Osteoblast (primary cell): ENCODE data around the gene DICER1. TPM values are rescaled to one million over a fixed set of nuclear protein-coding genes. Genes with fewer than 3 reads are reported as not detected.

Source experiments
- DNase-seq: peaks from one replicate; pipeline ENCODE4 v3.0.0; 2011; ENCODE audit warnings: low spot score, mixed read lengths; ENCODE audit not compliant: insufficient read length; ENCODE audit errors: missing footprints
- H2AFZ ChIP-seq: 2 replicates; pipeline ENCODE4 v1.6.0; 2011; ENCODE audit warnings: mild to moderate bottlenecking, low read length
- H3K27ac ChIP-seq: 2 replicates; pipeline ENCODE4 v1.5.1; 2011; ENCODE audit warnings: mild to moderate bottlenecking, low read depth, low read length, moderate library complexity
- H3K27me3 ChIP-seq: 2 replicates; pipeline ENCODE4 v1.6.0; 2012; ENCODE audit warnings: mild to moderate bottlenecking, control low read depth, inconsistent platforms, low read length, moderate library complexity; ENCODE audit not compliant: insufficient read depth
- H3K36me3 ChIP-seq: 2 replicates; pipeline ENCODE4 v1.5.1; 2011; ENCODE audit warnings: mild to moderate bottlenecking, low read length, control low read depth, moderate library complexity; ENCODE audit not compliant: insufficient read depth
- H3K4me1 ChIP-seq: 2 replicates; pipeline ENCODE4 v1.5.1; 2011; ENCODE audit warnings: mild to moderate bottlenecking, low read length, control low read depth, moderate library complexity; ENCODE audit not compliant: insufficient read depth
- H3K4me2 ChIP-seq: 2 replicates; pipeline ENCODE4 v1.6.0; 2011; ENCODE audit warnings: mild to moderate bottlenecking, low read length; ENCODE audit not compliant: insufficient read depth
- H3K4me3 ChIP-seq: fragments of 200-600 bp; sonication (generic); 3 replicates; pipeline ENCODE4 v1.5.1; 2012; ENCODE audit warnings: mild to moderate bottlenecking, low read length, inconsistent platforms; ENCODE audit not compliant: insufficient read depth
- H3K79me2 ChIP-seq: 2 replicates; pipeline ENCODE4 v1.6.0; 2012; ENCODE audit warnings: mild to moderate bottlenecking, low read length, control low read depth, inconsistent platforms; ENCODE audit not compliant: insufficient read depth
- H3K9me3 ChIP-seq: 2 replicates; pipeline ENCODE4 v1.5.1; 2011; ENCODE audit warnings: low read depth, low read length, control low read depth
- H4K20me1 ChIP-seq: 2 replicates; pipeline ENCODE4 v1.6.0; 2012; ENCODE audit warnings: mild to moderate bottlenecking, low read length, control low read depth; ENCODE audit not compliant: insufficient read depth
- total RNA-seq: library from RNA; depleted of rRNA; stranded (reverse); fragments of >200 nt; gene quantifications from 2 replicates; pipeline ENCODE4 v1.2.3, GENCODE V29; 2012
- TF ChIP-seq, protein P1 (sequence below): IDR thresholded peaks from 2 replicates; pipeline ENCODE4 v1.5.1; 2011; ENCODE audit warnings: mild to moderate bottlenecking, low read depth, low read length, moderate library complexity; ENCODE audit errors: extremely low read depth

DICER1 gene
- total RNA-seq, 1 donor, result 53.6 TPM

DNA sequence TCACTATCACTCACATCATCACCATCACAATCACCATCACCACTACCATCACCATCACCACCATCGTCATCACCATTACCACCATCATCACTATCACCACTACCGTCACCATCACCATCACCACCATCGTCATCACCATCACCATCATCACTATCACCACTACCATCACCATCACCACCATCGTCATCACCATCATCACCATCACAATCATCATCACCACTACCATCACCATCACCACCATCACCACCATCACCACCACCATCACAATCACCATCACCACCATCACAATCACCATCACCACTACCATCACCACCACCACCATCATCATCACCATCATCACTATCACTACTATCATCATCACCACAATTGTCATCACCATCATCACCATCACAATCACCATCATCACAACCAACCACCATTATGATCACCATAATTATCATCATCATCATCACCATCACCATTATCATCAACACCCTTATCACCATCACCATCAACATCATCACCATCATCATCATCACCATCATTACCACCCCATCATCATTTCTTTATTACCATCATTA, 90.8 kb downstream of the DICER1 start:
- Histone ChIP-seq H3K9me3 (no peaks in the 10 kb centered on the region), H3K36me3 (no peaks in the 10 kb centered on the region), H3K4me3 (no peak overlapping the region), H3K4me2 (no peak overlapping the region), H3K27ac (no peak overlapping the region), H3K79me2 (no peaks in the 10 kb centered on the region), H3K4me1 (no peaks in the 10 kb centered on the region), H2AFZ (no peak overlapping the region), H4K20me1 (no peaks in the 10 kb centered on the region), H3K27me3 (no peaks in the 10 kb centered on the region)
- TF ChIP-seq, protein P1, sequence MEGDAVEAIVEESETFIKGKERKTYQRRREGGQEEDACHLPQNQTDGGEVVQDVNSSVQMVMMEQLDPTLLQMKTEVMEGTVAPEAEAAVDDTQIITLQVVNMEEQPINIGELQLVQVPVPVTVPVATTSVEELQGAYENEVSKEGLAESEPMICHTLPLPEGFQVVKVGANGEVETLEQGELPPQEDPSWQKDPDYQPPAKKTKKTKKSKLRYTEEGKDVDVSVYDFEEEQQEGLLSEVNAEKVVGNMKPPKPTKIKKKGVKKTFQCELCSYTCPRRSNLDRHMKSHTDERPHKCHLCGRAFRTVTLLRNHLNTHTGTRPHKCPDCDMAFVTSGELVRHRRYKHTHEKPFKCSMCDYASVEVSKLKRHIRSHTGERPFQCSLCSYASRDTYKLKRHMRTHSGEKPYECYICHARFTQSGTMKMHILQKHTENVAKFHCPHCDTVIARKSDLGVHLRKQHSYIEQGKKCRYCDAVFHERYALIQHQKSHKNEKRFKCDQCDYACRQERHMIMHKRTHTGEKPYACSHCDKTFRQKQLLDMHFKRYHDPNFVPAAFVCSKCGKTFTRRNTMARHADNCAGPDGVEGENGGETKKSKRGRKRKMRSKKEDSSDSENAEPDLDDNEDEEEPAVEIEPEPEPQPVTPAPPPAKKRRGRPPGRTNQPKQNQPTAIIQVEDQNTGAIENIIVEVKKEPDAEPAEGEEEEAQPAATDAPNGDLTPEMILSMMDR, result no peak
- no peak for DNase-seq

DNA sequence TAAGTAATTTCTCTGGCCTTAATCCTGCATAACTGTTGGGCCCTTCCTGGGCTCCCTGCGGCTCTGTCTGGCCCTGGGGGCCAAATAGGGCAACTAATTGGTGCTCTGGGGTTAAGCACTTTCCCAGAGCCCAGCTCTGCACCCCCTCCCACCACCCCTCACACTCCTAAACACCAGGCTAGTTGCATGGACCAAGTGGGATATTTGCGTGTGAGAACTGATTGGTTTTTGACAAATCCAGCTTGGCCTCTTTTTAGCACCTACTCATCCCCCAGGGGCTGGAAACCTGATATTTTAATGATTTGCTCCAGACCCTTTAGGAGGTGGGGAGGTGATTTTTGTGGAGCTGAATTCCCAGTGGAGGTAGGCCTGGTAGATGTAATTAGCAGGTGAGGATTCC, 91.9 kb downstream of the DICER1 start:
- TF ChIP-seq, protein P1, result no peak
- no peaks in the 10 kb centered on the region for H3K79me2 ChIP-seq

DNA sequence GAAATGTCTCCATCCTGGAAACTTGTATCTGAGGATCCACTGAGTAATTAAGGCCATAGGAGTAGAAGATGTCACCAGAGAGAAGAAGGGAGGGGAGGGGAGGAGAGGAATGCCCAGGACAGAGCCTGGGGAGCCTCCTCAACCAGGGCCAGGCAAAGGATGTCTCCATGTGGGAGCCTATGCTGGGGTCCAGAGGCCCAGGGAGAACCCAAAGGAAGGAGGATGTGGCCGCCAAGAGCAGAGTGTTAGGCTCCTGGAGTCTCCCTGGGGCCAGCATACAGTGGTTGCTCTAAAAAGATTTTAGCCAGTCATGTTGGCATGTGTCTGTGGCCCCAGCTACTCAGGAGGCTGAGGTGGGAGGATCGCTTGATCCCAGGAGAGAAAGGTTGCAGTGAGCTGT, 92.6 kb downstream of the DICER1 start:
- Histone ChIP-seq H3K27me3 (no peaks in the 10 kb centered on the region), H3K4me2 (no peak overlapping the region), H3K4me3 (no peak overlapping the region), H4K20me1 (no peaks in the 10 kb centered on the region), H3K36me3 (no peaks in the 10 kb centered on the region), H2AFZ (no peak overlapping the region), H3K4me1 (no peaks in the 10 kb centered on the region), H3K27ac (no peak overlapping the region), H3K79me2 (no peaks in the 10 kb centered on the region), H3K9me3 (no peaks in the 10 kb centered on the region)
- no peak for DNase-seq
- TF ChIP-seq, protein P1, result no peak

More for the DNA sequence above, 91.9 kb downstream of the DICER1 start:
- Histone ChIP-seq H3K4me3 (no peak overlapping the region), H3K36me3 (no peaks in the 10 kb centered on the region), H3K9me3 (no peaks in the 10 kb centered on the region), H3K4me2 (no peak overlapping the region), H2AFZ (no peak overlapping the region), H3K27ac (no peak overlapping the region), H3K27me3 (no peaks in the 10 kb centered on the region), H4K20me1 (no peaks in the 10 kb centered on the region), H3K4me1 (no peaks in the 10 kb centered on the region)
- no peak for DNase-seq

DNA sequence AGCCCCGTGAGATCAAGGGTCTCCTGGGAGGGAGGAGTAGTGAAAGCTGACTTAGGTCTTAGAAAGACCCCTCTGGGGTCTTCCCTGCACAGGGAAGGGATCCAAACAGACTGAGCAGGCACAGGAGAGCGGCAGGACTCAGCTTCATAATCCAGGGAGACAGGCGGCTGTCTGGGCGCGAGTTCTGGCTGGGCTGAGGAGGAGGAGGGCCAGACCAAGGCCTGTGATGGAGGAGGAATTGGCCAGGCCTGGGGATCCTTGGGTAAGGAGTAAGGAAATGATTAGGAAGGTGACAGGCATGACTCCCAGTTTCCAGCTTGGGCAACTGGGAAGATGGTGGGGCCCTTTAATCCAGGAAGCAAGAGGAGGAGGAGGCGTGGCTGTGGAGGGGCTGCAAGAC, 93.1 kb downstream of the DICER1 start:
- Histone ChIP-seq H2AFZ (no peak overlapping the region), H3K27ac (no peak overlapping the region), H3K4me1 (no peaks in the 10 kb centered on the region), H4K20me1 (no peaks in the 10 kb centered on the region), H3K4me2 (no peak overlapping the region), H3K4me3 (no peak overlapping the region), H3K27me3 (no peaks in the 10 kb centered on the region), H3K36me3 (no peaks in the 10 kb centered on the region), H3K79me2 (no peaks in the 10 kb centered on the region), H3K9me3 (no peaks in the 10 kb centered on the region)
- no peak for DNase-seq
- TF ChIP-seq, protein P1, result no peak
